ENCODE results near the gene CRY1. TPM values are rescaled to one million over a fixed set of nuclear protein-coding genes. Genes with fewer than 3 reads are reported as not detected.

CRY1 gene
- total RNA-seq, 4 donors from 2014 or later, result 11.1 to 22.7 (median 11.7) TPM

- in situ Hi-C loops (cut with MboI; ENCODE audit: low sequenced_read_pairs in 4 of 4) (loop anchor here (10.0 to 25.0 kb wide), 3 partner anchors 147 to 717 kb away; partner anchors contain the start of gene TMEM263 (in 1 of the 4)), intact Hi-C loops (cut with DNase I; ENCODE audit: low total_unique reads) (loop anchor here (5.0 kb wide), 1 partner anchor 90 kb away; no protein-coding TSS in a partner anchor)
- TF ChIP-seq, protein P1, sequence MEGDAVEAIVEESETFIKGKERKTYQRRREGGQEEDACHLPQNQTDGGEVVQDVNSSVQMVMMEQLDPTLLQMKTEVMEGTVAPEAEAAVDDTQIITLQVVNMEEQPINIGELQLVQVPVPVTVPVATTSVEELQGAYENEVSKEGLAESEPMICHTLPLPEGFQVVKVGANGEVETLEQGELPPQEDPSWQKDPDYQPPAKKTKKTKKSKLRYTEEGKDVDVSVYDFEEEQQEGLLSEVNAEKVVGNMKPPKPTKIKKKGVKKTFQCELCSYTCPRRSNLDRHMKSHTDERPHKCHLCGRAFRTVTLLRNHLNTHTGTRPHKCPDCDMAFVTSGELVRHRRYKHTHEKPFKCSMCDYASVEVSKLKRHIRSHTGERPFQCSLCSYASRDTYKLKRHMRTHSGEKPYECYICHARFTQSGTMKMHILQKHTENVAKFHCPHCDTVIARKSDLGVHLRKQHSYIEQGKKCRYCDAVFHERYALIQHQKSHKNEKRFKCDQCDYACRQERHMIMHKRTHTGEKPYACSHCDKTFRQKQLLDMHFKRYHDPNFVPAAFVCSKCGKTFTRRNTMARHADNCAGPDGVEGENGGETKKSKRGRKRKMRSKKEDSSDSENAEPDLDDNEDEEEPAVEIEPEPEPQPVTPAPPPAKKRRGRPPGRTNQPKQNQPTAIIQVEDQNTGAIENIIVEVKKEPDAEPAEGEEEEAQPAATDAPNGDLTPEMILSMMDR (IDR thresholded peaks at IDR 0.05 in 4 of 5, conservative IDR thresholded peaks at IDR 0.05 in 1 of 5), result no peak
- TF ChIP-seq POLR2A (IDR thresholded peaks at IDR 0.05), result no peak
- no peaks in the 10 kb centered on the region for H3K4me1 ChIP-seq
- no peak overlapping the region for H3K4me3 ChIP-seq
- H3K27me3 ChIP-seq, result no peaks in the 10 kb centered on the region
- DNase-seq (no peak), ATAC-seq (no peak)
- H3K27ac ChIP-seq, result no peak overlapping the region
- H3K36me3 ChIP-seq, result no peaks in the 10 kb centered on the region
- H3K9me3 ChIP-seq, result no peaks in the 10 kb centered on the region
Observed at GRCh38 chr12:107102294-107102693, 8.9 kb upstream of the CRY1 start.

- in situ Hi-C loops (cut with MboI; ENCODE audit: low sequenced_read_pairs in 4 of 4) (loop anchor here (10.0 to 25.0 kb wide), 3 partner anchors 147 to 717 kb away; partner anchors contain the start of gene TMEM263 (in 1 of the 4)), intact Hi-C loops (cut with DNase I; ENCODE audit: low total_unique reads) (loop anchor here (5.0 kb wide), 1 partner anchor 89 kb away; no protein-coding TSS in a partner anchor)
- no peak overlapping the region for H3K27ac ChIP-seq
- ATAC-seq (no peak), DNase-seq (no peak)
- no peaks in the 10 kb centered on the region for H3K4me1 ChIP-seq
- no peaks in the 10 kb centered on the region for H3K27me3 ChIP-seq
- H3K36me3 ChIP-seq, result no peaks in the 10 kb centered on the region
- no peaks in the 10 kb centered on the region for H3K9me3 ChIP-seq
- no peak overlapping the region for H3K4me3 ChIP-seq
- TF ChIP-seq, protein P1 (IDR thresholded peaks at IDR 0.05 in 4 of 5, conservative IDR thresholded peaks at IDR 0.05 in 1 of 5), result no peak
- no peak for TF ChIP-seq POLR2A (IDR thresholded peaks at IDR 0.05)
Observed at GRCh38 chr12:107101651-107102050, 8.3 kb upstream of the CRY1 start.

DNA sequence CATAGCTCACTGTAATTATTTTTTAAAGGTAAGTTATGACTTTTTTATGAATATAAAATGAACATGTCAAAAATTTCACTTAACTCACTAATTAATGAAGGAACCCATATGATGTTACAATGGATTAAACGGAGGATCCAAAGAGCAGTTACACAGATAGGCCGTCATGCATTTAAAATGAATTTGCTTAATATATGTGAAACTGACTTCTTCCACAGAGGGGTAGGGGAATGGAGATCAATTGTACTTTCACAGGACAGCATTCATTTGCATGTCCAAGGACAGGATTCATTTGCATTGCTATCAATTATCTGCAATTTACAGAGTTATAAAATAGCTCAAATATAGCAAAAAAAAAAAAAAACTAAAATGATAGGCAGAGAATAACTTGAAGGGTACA, 6.6 kb upstream of the CRY1 start:
- intact Hi-C loops (cut with DNase I; ENCODE audit: low total_unique reads) (loop anchor here (5.0 to 10.0 kb wide), 2 partner anchors 88 to 1985 kb away; no protein-coding TSS in a partner anchor), in situ Hi-C loops (cut with MboI; ENCODE audit: low sequenced_read_pairs in 4 of 4) (loop anchor here (10.0 to 25.0 kb wide), 4 partner anchors 113 to 715 kb away; partner anchors contain the start of genes MTERF2 (in 1 of the 4) and TMEM263 (in 1 of the 4))
- no peak overlapping the region for H3K4me3 ChIP-seq
- H3K4me1 ChIP-seq, result no peaks in the 10 kb centered on the region
- no peaks in the 10 kb centered on the region for H3K27me3 ChIP-seq
- H3K9me3 ChIP-seq, result no peaks in the 10 kb centered on the region
- no peak overlapping the region for H3K27ac ChIP-seq
- ATAC-seq, result no peak
- TF ChIP-seq POLR2A (IDR thresholded peaks at IDR 0.05), result no peak
- TF ChIP-seq, protein P1 (IDR thresholded peaks at IDR 0.05 in 4 of 5, conservative IDR thresholded peaks at IDR 0.05 in 1 of 5), result no peak
- no peaks in the 10 kb centered on the region for H3K36me3 ChIP-seq
- no peak for DNase-seq

DNA sequence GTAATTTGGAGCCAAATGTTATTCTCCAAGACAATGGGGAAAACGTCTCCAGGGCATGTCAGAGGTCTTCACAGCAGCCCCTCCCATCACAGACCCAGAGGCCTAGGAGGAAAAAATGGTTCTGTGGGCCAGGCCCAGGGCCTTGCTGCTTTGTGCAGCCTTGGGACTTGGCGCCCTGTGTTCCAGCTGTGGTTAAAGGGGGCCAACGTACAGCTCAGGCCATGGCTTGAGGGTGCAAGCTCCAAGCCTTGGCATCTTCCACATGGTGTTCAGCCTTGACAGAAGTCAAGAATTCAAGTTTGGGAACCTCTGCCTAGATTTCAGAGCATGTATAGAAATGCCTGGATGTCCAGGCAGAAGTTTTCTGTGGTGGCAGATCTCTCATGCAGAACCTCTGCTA, 3.2 kb upstream of the CRY1 start:
- no peak for ATAC-seq
- in situ Hi-C loops (cut with MboI; ENCODE audit: low sequenced_read_pairs in 4 of 4), result loop anchor here in 1 of 4 donors (25.0 kb wide), 1 partner anchor 109 kb away; the partner anchor contains the start of gene MTERF2
- Histone ChIP-seq H3K4me3 (no peak overlapping the region), H3K27ac (no peak overlapping the region), H3K4me1 (peaks cover 3 to 14% of the 10 kb centered on the region in 2 donors), H3K9me3 (no peaks in the 10 kb centered on the region), H3K27me3 (no peaks in the 10 kb centered on the region), H3K36me3 (no peaks in the 10 kb centered on the region)
- intact Hi-C loops (cut with DNase I; ENCODE audit: low total_unique reads), result loop anchor here (10.0 kb wide), 1 partner anchor 1982 kb away; no protein-coding TSS in a partner anchor
- DNase-seq, result no peak
- TF ChIP-seq POLR2A (IDR thresholded peaks at IDR 0.05), result no peak
- TF ChIP-seq, protein P1 (IDR thresholded peaks at IDR 0.05 in 4 of 5, conservative IDR thresholded peaks at IDR 0.05 in 1 of 5), result no peak

All from gastrocnemius medialis (tissue), 4 donors.